Tibial nerve (tissue), 4 donors: ENCODE data around the gene POLR3H. TPM values are rescaled to one million over a fixed set of nuclear protein-coding genes. Genes with fewer than 3 reads are reported as not detected.

Experiments
- DNase-seq, 2 donors: peaks; one replicate each; pipeline ENCODE4 v3.0.0-alpha.2; 2019; ENCODE audit warnings: low spot score in 2 of 2
- H3K27ac ChIP-seq, 4 donors: fragments of 200-600 bp; sonication (generic) in 3 of 4; one replicate each; pipeline ENCODE4 v1.5.1; 2017 to 2019; ENCODE audit warnings: mild to moderate bottlenecking in 1 of 4
- H3K27me3 ChIP-seq, 2 donors: fragments of 200-600 bp; sonication (generic) in 1 of 2; one replicate each; pipeline versions ENCODE4 v1.5.1 to v1.6.0; 2017 to 2019
- H3K36me3 ChIP-seq, 3 donors: fragments of 200-600 bp; sonication (generic); one replicate each; pipeline ENCODE4 v1.5.1; 2018 to 2019
- H3K4me1 ChIP-seq, 4 donors: fragments of 200-600 bp; sonication (generic) in 3 of 4; one replicate each; pipeline ENCODE4 v1.5.1; 2017 to 2019
- H3K4me3 ChIP-seq, 4 donors: fragments of 200-600 bp; sonication (generic) in 3 of 4; one replicate each; pipeline ENCODE4 v1.5.1; 2017 to 2019; ENCODE audit warnings: mild to moderate bottlenecking in 1 of 4, moderate library complexity in 1 of 4
- H3K9me3 ChIP-seq, 4 donors: fragments of 200-600 bp; sonication (generic) in 3 of 4; one replicate each; pipeline ENCODE4 v1.5.1; 2017 to 2019
- EP300 ChIP-seq, 2 donors: sonication (generic); formaldehyde crosslinking; IDR thresholded peaks; one replicate each; pipeline ENCODE4 v1.6.1; 2017; ENCODE audit warnings: antibody characterized with exemption in 2 of 2, mild to moderate bottlenecking in 1 of 2
- POLR2A ChIP-seq, 2 donors: fragments of 450-650 bp; IDR thresholded peaks; one replicate each; pipeline ENCODE4 v1.6.1; 2017; ENCODE audit warnings: antibody characterized with exemption in 2 of 2, mild to moderate bottlenecking in 2 of 2, moderate library complexity in 2 of 2
- WGBS, 2 donors: methylation state at CpG; one replicate each; pipeline ENCODE4 v1.1.5; 2018; 5-methylcytosine and 5-hydroxymethylcytosine counted together
- total RNA-seq, 4 donors: library from RNA; depleted of rRNA; stranded (reverse); fragments of >200 nt; gene quantifications; one replicate each; pipeline ENCODE4 v1.1.0, GENCODE V29; 2016
- TF ChIP-seq, protein P1 (sequence below), 5 experiments: fragments of 200-600 bp in 3 of 5; fragments of 450-650 bp in 2 of 5; sonication (generic) in 3 of 5; IDR thresholded peaks; one replicate each; pipeline ENCODE4 v1.5.1; 2016 to 2019; ENCODE audit warnings: antibody characterized with exemption in 5 of 5, mild to moderate bottlenecking in 3 of 5, moderate library complexity in 2 of 5

The POLR3H gene
- total RNA-seq, 4 donors from 2014 or later = 26.6 to 33.6 (median 27.5) TPM

DNA sequence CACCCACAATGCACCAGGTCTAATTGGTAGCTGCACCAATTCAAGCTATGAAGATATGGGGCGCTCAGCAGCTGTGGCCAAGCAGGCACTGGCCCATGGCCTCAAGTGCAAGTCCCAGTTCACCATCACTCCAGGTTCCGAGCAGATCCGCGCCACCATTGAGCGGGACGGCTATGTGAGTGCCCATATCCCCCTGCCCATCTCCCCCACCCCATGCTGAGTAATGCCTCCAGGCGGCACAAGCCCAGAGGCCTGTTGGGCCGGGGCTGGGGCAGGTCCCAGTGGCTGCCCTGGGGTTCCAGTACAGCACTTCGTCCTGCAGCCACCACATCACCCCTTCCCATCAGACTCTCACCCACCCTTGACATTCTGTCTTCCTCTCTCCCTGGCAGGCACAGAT lies 21.5 kb downstream of the POLR3H start:
- 86% methylated on average over 9 of the region's 9 CpGs for WGBS, 2 donors
- Histone ChIP-seq H3K36me3 (peaks cover 0 to 80% (median 0%) of the 10 kb centered on the region in 3 donors), H3K27me3 (no peaks in the 10 kb centered on the region), H3K4me1 (peaks cover 0 to 49% (median 26%) of the 10 kb centered on the region in 4 donors), H3K27ac (peak overlapping the region; percentile 51 to 93 (median 85)), H3K4me3 (no peak overlapping the region), H3K9me3 (no peaks in the 10 kb centered on the region)
- DNase-seq = no peak
- no peak for TF ChIP-seq POLR2A (IDR thresholded peaks at IDR 0.05)
- TF ChIP-seq, protein P1, sequence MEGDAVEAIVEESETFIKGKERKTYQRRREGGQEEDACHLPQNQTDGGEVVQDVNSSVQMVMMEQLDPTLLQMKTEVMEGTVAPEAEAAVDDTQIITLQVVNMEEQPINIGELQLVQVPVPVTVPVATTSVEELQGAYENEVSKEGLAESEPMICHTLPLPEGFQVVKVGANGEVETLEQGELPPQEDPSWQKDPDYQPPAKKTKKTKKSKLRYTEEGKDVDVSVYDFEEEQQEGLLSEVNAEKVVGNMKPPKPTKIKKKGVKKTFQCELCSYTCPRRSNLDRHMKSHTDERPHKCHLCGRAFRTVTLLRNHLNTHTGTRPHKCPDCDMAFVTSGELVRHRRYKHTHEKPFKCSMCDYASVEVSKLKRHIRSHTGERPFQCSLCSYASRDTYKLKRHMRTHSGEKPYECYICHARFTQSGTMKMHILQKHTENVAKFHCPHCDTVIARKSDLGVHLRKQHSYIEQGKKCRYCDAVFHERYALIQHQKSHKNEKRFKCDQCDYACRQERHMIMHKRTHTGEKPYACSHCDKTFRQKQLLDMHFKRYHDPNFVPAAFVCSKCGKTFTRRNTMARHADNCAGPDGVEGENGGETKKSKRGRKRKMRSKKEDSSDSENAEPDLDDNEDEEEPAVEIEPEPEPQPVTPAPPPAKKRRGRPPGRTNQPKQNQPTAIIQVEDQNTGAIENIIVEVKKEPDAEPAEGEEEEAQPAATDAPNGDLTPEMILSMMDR (IDR thresholded peaks at IDR 0.05) = no peak
- no peak for TF ChIP-seq EP300 (IDR thresholded peaks at IDR 0.05)

DNA sequence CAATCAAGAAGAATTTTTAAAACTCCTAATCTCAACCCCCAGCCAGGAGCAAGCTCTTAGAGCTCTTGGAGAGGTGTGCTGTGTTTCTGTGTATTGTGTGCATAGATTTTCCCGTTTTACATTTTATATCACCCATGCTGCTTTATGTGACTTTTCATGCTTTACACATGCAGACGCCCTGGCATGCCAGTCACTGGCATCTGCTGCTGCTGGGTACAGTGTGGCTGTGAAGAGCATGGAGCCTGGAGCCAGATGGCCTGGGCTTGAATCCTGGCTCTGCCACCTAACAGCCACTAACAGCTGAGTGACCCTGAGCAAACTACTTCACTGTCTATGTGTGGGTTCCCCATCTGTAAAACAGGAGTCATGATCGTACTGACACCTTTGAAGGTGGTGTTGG lies 23.1 kb downstream of the POLR3H start:
- Histone ChIP-seq H3K9me3 (no peaks in the 10 kb centered on the region), H3K4me1 (peaks cover 0 to 47% (median 27%) of the 10 kb centered on the region in 4 donors), H3K27me3 (no peaks in the 10 kb centered on the region), H3K4me3 (no peak overlapping the region), H3K36me3 (peaks cover 0 to 77% (median 0%) of the 10 kb centered on the region in 3 donors), H3K27ac (peak overlapping the region in 1 of 4 donors; percentile 2)
- no peak for DNase-seq
- TF ChIP-seq, protein P1 (IDR thresholded peaks at IDR 0.05) = no peak
- TF ChIP-seq POLR2A (IDR thresholded peaks at IDR 0.05) (no peak), EP300 (IDR thresholded peaks at IDR 0.05) (no peak)
- 82 to 84% methylated on average over 3 of the region's 3 CpGs for WGBS, 2 donors

DNA sequence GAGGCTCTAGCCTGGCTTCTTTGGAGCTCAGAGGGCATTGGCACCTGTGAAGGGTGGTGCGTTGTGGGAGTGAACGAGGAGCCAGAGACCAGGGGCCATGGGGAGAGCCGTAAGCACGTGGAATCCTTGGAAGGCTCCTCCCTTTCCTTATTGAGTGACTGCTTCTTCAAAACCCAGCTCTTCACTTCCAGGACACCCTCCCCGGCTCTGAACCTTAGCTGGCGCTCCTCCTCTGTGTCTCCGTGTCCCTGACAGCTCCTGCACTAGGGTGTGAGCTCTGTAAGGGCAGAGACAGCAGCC lies 26.3 kb downstream of the POLR3H start:
- Histone ChIP-seq H3K36me3 (peaks cover 0 to 80% (median 2%) of the 10 kb centered on the region in 3 donors), H3K4me3 (no peak overlapping the region), H3K4me1 (peaks cover 0 to 20% (median 5%) of the 10 kb centered on the region in 4 donors), H3K27ac (peak overlapping the region; percentile 24 to 84 (median 54)), H3K9me3 (no peaks in the 10 kb centered on the region), H3K27me3 (no peaks in the 10 kb centered on the region)
- 61 to 62% methylated on average over 7 of the region's 7 CpGs for WGBS, 2 donors
- no peak for TF ChIP-seq POLR2A (IDR thresholded peaks at IDR 0.05)
- TF ChIP-seq EP300 (IDR thresholded peaks at IDR 0.05) = no peak
- TF ChIP-seq, protein P1 (IDR thresholded peaks at IDR 0.05) = peak in 2 of 5 experiments; percentile 11 to 17
- DNase-seq = no peak

DNA sequence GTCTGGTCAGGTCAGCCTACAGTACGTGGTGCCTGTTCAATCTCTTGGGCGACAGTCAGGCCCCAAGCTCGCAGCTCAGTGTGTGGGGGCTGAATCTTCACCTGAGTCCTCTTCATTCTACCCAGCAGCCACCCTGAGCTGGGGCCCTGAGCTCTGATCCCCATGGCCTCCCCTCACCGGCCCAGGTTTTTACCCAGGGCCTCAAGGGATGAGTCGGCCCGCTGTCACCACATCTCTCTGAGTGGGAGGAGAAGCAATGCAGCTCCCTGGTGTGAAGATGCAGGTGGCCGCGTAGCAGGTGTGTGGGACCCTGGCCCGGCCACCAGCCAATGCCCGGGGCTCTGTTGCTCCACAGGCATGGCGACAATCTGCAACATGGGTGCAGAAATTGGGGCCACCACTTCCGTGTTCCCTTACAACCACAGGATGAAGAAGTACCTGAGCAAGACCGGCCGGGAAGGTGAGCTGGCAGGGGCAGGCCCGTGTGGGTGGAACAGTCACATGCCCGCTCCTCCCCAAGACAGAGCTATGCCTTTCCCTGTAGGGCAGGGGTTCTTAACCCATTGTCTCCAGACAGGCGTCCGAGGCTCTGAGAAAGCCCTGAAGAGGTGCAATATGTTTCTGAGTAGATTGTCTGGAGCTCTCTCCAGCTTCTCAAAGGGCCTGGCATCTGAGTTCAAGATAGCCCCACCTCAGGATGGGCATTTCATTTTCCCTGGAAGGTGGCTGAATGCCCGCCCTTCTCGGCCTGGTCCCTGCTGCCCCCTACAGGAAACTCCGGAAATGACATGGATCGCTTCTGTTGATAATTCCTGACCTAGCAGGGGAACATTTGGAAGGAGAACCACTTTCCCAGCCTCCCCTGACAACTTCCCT lies 26.9 kb downstream of the POLR3H start:
- Histone ChIP-seq H3K27me3 (no peaks in the 10 kb centered on the region), H3K27ac (peak overlapping the region; percentile 24 to 84 (median 69)), H3K9me3 (no peaks in the 10 kb centered on the region), H3K4me3 (no peak overlapping the region), H3K4me1 (peaks cover 0 to 23% (median 3%) of the 10 kb centered on the region in 4 donors), H3K36me3 (peaks cover 0 to 80% (median 2%) of the 10 kb centered on the region in 3 donors)
- TF ChIP-seq EP300 (IDR thresholded peaks at IDR 0.05) (peak in 1 of 2 donors; percentile 68), POLR2A (IDR thresholded peaks at IDR 0.05) (no peak)
- TF ChIP-seq, protein P1 (IDR thresholded peaks at IDR 0.05) = peak; percentile 80 to 95 (median 90)
- WGBS, 2 donors = 56% methylated on average over 22 of the region's 22 CpGs
- DNase-seq = peak; percentile 85 to 93

DNA sequence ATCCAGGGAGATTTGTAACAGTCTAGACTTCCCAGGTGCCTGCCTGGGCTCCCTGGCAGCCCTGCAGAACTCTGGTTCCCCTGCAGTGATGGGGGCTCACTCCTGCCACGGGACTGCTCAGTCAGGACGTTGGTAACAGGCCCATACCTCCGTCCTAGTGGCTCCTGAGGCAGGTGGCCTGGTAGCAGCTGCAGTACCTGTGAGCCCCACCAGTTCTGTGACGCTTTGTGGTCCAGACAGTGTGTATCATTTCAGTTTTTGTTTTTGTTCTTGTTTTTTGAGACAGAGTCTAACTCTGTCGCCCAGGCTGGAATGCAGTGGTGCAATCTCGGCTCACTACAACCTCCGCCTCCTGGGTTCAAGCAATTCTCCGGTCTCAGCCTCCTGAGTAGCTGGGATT lies 27.8 kb downstream of the POLR3H start:
- H3K9me3 ChIP-seq = no peaks in the 10 kb centered on the region
- H3K4me1 ChIP-seq = peaks cover 0 to 25% (median 3%) of the 10 kb centered on the region in 4 donors
- H3K27me3 ChIP-seq = no peaks in the 10 kb centered on the region
- WGBS, 2 donors = 85 to 88% methylated on average over 8 of the region's 8 CpGs
- H3K36me3 ChIP-seq = peaks cover 0 to 83% (median 2%) of the 10 kb centered on the region in 3 donors
- no peak for DNase-seq
- H3K4me3 ChIP-seq = no peak overlapping the region
- H3K27ac ChIP-seq = peak overlapping the region in 1 of 4 donors; percentile 84
- TF ChIP-seq, protein P1 (IDR thresholded peaks at IDR 0.05) = no peak
- no peak for TF ChIP-seq EP300 (IDR thresholded peaks at IDR 0.05)
